ENCODE data around the gene MEGF11. TPM values are rescaled to one million over a fixed set of nuclear protein-coding genes. Genes with fewer than 3 reads are reported as not detected.

Gene MEGF11
- polyA plus RNA-seq, 1 of the 3 experiments (the other 2 are of a cell fraction): not detected

- TF ChIP-seq ZBTB33 (IDR thresholded peaks at IDR 0.05; ENCODE audit: borderline replicate concordance, low read depth): no peak
- TF ChIP-seq SMC3 (IDR thresholded peaks at IDR 0.05; ENCODE audit: low read depth, low read length): no peak
- TF ChIP-seq MAX (IDR thresholded peaks at IDR 0.05; ENCODE audit: low read depth): no peak
- no peak for TF ChIP-seq MXI1 (IDR thresholded peaks at IDR 0.05; ENCODE audit: low read depth, low read length)
Observed at GRCh38 chr15:66149871-66150270, 103.7 kb downstream of the MEGF11 start (continued).

GRCh38 chr15:66148187-66148586 is 105.4 kb downstream of the MEGF11 start:
- Histone ChIP-seq H3K36me3 (replicated peaks in 1 of 2; ENCODE audit: control insufficient read depth in 1 of 2, insufficient read depth in 2 of 2, low read length in 1 of 2) (no peaks in the 10 kb centered on the region), H3K27me3 (ENCODE audit: insufficient read depth) (peaks cover 9% of the 10 kb centered on the region; the same call in 1 of the 2 replicates), H3K79me2 (ENCODE audit: insufficient read depth) (no peaks in the 10 kb centered on the region), H3K27ac (ENCODE audit: low read depth in 2 of 2, low read length in 1 of 2) (no peak overlapping the region), H4K20me1 (ENCODE audit: insufficient read depth) (no peaks in the 10 kb centered on the region), H3K4me1 (ENCODE audit: control insufficient read depth in 1 of 2, insufficient read depth in 2 of 2, low read depth in 1 of 2, low read length in 1 of 2) (peaks cover 0 to 65% of the 10 kb centered on the region in 2 experiments; a peak in 1 of 4 replicates), H3K4me2 (no peak overlapping the region), H2AFZ (ENCODE audit: low read depth) (no peak overlapping the region), H3K4me3 (ENCODE audit: low read depth in 2 of 2, low read length in 1 of 2) (no peak overlapping the region), H3K9me3 (no peaks in the 10 kb centered on the region), H3K9ac (no peak overlapping the region), H3F3A (replicated peaks; ENCODE audit: insufficient read depth) (no peaks in the 10 kb centered on the region), H3K9me2 (no peaks in the 10 kb centered on the region)
- ChIA-PET CTCF (no interaction called here), POLR2A (no interaction called here)
- no peak for TF ChIP-seq GABPA (IDR thresholded peaks at IDR 0.05; ENCODE audit: low read depth)
- TF ChIP-seq FOSL2 (IDR thresholded peaks at IDR 0.05; ENCODE audit: borderline replicate concordance, low read depth): no peak
- TF ChIP-seq USF1 (IDR thresholded peaks at IDR 0.05; ENCODE audit: borderline replicate concordance, low read depth): no peak
- no peak for TF ChIP-seq MAX (IDR thresholded peaks at IDR 0.05; ENCODE audit: low read depth)
- TF ChIP-seq FOXM1 (IDR thresholded peaks at IDR 0.05; ENCODE audit: low read depth): no peak
- TF ChIP-seq RAD21 (IDR thresholded peaks at IDR 0.05; ENCODE audit: low read length): no peak
- no peak for TF ChIP-seq EP300 (IDR thresholded peaks at IDR 0.05; ENCODE audit: borderline replicate concordance in 1 of 2, low read depth in 1 of 2, low read length in 1 of 2)
- no peak for TF ChIP-seq SMC3 (IDR thresholded peaks at IDR 0.05; ENCODE audit: low read depth, low read length)
- no peak for TF ChIP-seq EZH2phosphoT487 (IDR thresholded peaks at IDR 0.05; ENCODE audit: borderline replicate concordance, low read depth)
- TF ChIP-seq JUND (IDR thresholded peaks at IDR 0.05): no peak
- TF ChIP-seq POLR2AphosphoS5 (IDR thresholded peaks at IDR 0.05; ENCODE audit: low read depth, low read length): no peak
- no peak for TF ChIP-seq NFIC (IDR thresholded peaks at IDR 0.05; ENCODE audit: borderline replicate concordance)
- no peak for DNase-seq
- WGBS (ENCODE audit: low lambda C conversion rate): 52% methylated on average over 2 of the region's 2 CpGs
